H9 (cell line): Measurements from ENCODE around the gene EXOC3. TPM values are rescaled to one million over a fixed set of nuclear protein-coding genes. Genes with fewer than 3 reads are reported as not detected.

Source experiments
- DNase-seq: peaks from one replicate; pipeline ENCODE4 v3.0.0-alpha.2; 2017
- H2AFZ ChIP-seq: one replicate; pipeline ENCODE4 v1.6.1; 2013; ENCODE audit warnings: mild to moderate bottlenecking, low read length, control low read depth, moderate library complexity
- H2AK5ac ChIP-seq: 2 replicates; pipeline ENCODE4 v1.6.1; 2013; ENCODE audit warnings: low read length, control low read depth, mixed read lengths; ENCODE audit not compliant: insufficient read length
- H2BK120ac ChIP-seq: one replicate; pipeline ENCODE4 v1.6.1; 2013; ENCODE audit warnings: low read depth, mild to moderate bottlenecking, low read length, control low read depth, inconsistent platforms; ENCODE audit not compliant: poor library complexity, severe bottlenecking
- H2BK12ac ChIP-seq: 2 replicates; pipeline ENCODE4 v1.6.1; 2013; ENCODE audit warnings: low read length, control low read depth, mixed read lengths, low read depth; ENCODE audit not compliant: insufficient read length
- H2BK15ac ChIP-seq: 2 replicates; pipeline ENCODE4 v1.6.1; 2013; ENCODE audit warnings: low read depth, low read length, control low read depth
- H2BK20ac ChIP-seq: one replicate; pipeline ENCODE4 v1.6.1; 2013; ENCODE audit warnings: low read depth, mild to moderate bottlenecking, low read length, control low read depth, inconsistent platforms; ENCODE audit not compliant: poor library complexity, severe bottlenecking
- H2BK5ac ChIP-seq: 2 replicates; pipeline ENCODE4 v1.6.1; 2013; ENCODE audit warnings: low read length, control low read depth, mixed read lengths; ENCODE audit not compliant: insufficient read length
- H3K14ac ChIP-seq: 2 replicates; pipeline ENCODE4 v1.6.1; 2013; ENCODE audit warnings: low read length, control low read depth; ENCODE audit not compliant: insufficient read depth
- H3K18ac ChIP-seq: 2 replicates; pipeline ENCODE4 v1.6.1; 2013; ENCODE audit warnings: low read depth, mild to moderate bottlenecking, mixed read lengths, low read length, control low read depth; ENCODE audit not compliant: insufficient read length
- H3K23ac ChIP-seq: 2 replicates; pipeline ENCODE4 v1.6.1; 2013; ENCODE audit warnings: low read length, control low read depth, mixed read lengths, low read depth; ENCODE audit not compliant: insufficient read length
- H3K23me2 ChIP-seq: 2 replicates; pipeline ENCODE4 v1.6.1; 2013; ENCODE audit warnings: low read depth, mild to moderate bottlenecking, mixed read lengths, low read length, control low read depth; ENCODE audit not compliant: insufficient read length, poor library complexity, severe bottlenecking
- H3K27ac ChIP-seq: 2 replicates; pipeline ENCODE4 v1.5.1; 2013; ENCODE audit warnings: low read length, control low read depth, mixed read lengths, low read depth; ENCODE audit not compliant: insufficient read length
- H3K27me3 ChIP-seq: 2 replicates; pipeline ENCODE4 v1.6.1; 2013; ENCODE audit warnings: low read length, control low read depth, inconsistent platforms; ENCODE audit not compliant: insufficient read depth
- H3K4ac ChIP-seq: 2 replicates; pipeline ENCODE4 v1.6.1; 2013; ENCODE audit warnings: low read depth, mild to moderate bottlenecking, control low read depth, inconsistent platforms, low read length, moderate library complexity
- H3K4me1 ChIP-seq: 2 replicates; pipeline ENCODE4 v1.6.1; 2013; ENCODE audit warnings: low read length, control low read depth, inconsistent platforms; ENCODE audit not compliant: insufficient read depth
- H3K4me2 ChIP-seq: 2 replicates; pipeline ENCODE4 v1.6.1; 2013; ENCODE audit warnings: low read length, control low read depth, mixed read lengths; ENCODE audit not compliant: insufficient read length, insufficient read depth
- H3K56ac ChIP-seq: 2 replicates; pipeline ENCODE4 v1.6.1; 2013; ENCODE audit warnings: low read depth, mild to moderate bottlenecking, mixed read lengths, low read length, control low read depth; ENCODE audit not compliant: insufficient read length
- H3K79me1 ChIP-seq: 2 replicates; pipeline ENCODE4 v1.6.1; 2013; ENCODE audit warnings: low read depth, mild to moderate bottlenecking, moderate library complexity, low read length, control low read depth, inconsistent platforms; ENCODE audit not compliant: insufficient read depth, poor library complexity, severe bottlenecking
- H3K79me2 ChIP-seq: 2 replicates; pipeline ENCODE4 v1.6.1; 2013; ENCODE audit warnings: low read length, control low read depth, inconsistent platforms; ENCODE audit not compliant: insufficient read depth
- H3K9ac ChIP-seq: 2 replicates; pipeline ENCODE4 v1.6.1; 2013; ENCODE audit warnings: low read length, control low read depth, mixed read lengths; ENCODE audit not compliant: insufficient read length; ENCODE audit errors: extremely low read depth
- H3K9me3 ChIP-seq: one replicate; pipeline ENCODE4 v1.6.1; 2013; ENCODE audit warnings: low read depth, low read length, inconsistent platforms; ENCODE audit not compliant: control insufficient read depth
- H3T11ph ChIP-seq: one replicate; pipeline ENCODE4 v1.6.1; 2013; ENCODE audit warnings: mild to moderate bottlenecking, low read length, control low read depth, inconsistent platforms
- H4K20me1 ChIP-seq: one replicate; pipeline ENCODE4 v1.6.1; 2013; ENCODE audit not compliant: control insufficient read depth, insufficient read length, insufficient read depth
- H4K5ac ChIP-seq: 2 replicates; pipeline ENCODE4 v1.6.1; 2013; ENCODE audit warnings: low read depth, mild to moderate bottlenecking, mixed read lengths, low read length, control low read depth; ENCODE audit not compliant: insufficient read length
- H4K8ac ChIP-seq: replicated peaks from 2 replicates; pipeline ENCODE4 v1.6.1; 2013; ENCODE audit warnings: low read length, control low read depth, mixed read lengths, low read depth; ENCODE audit not compliant: insufficient read length
- H4K91ac ChIP-seq: 2 replicates; pipeline ENCODE4 v1.6.1; 2013; ENCODE audit warnings: low read depth, mild to moderate bottlenecking, moderate library complexity, mixed read lengths, low read length, control low read depth; ENCODE audit not compliant: insufficient read length
- H3K27ac Mint-ChIP-seq, 3 experiments: 2 replicates in 2 of 3; 3 replicates in 1 of 3; pipeline ENCODE4 v1.8.0; 2020 to 2021; ENCODE audit warnings: mixed read lengths in 3 of 3, mild to moderate bottlenecking in 1 of 3, moderate library complexity in 1 of 3
- H3K27me3 Mint-ChIP-seq: 2 replicates; pipeline ENCODE4 v1.8.0; 2021; ENCODE audit warnings: low read depth, mild to moderate bottlenecking, moderate library complexity, mixed read lengths
- H3K36me3 Mint-ChIP-seq, 3 experiments: 2 replicates in 2 of 3; 3 replicates in 1 of 3; pipeline ENCODE4 v1.8.0; 2020 to 2021; ENCODE audit warnings: low read depth in 3 of 3, mixed read lengths in 3 of 3; ENCODE audit not compliant: insufficient read depth in 1 of 3
- H3K4me1 Mint-ChIP-seq, 2 experiments: 2 replicates each; pipeline ENCODE4 v1.8.0; 2020; ENCODE audit warnings: mixed read lengths in 2 of 2
- H3K4me3 Mint-ChIP-seq, 2 experiments: 2 replicates in 1 of 2; 3 replicates in 1 of 2; pipeline ENCODE4 v1.8.0; 2020 to 2021; ENCODE audit warnings: mild to moderate bottlenecking in 2 of 2, mixed read lengths in 2 of 2, moderate library complexity in 1 of 2
- H3K9me3 Mint-ChIP-seq, 2 experiments: 2 replicates in 1 of 2; 3 replicates in 1 of 2; pipeline ENCODE4 v1.8.0; 2020; ENCODE audit warnings: mild to moderate bottlenecking in 2 of 2, mixed read lengths in 2 of 2, moderate library complexity in 1 of 2
- CTCF ChIP-seq: fragments of 200-600 bp; sonication (generic); conservative IDR thresholded peaks from 3 replicates; pipeline ENCODE4 v1.8.0; 2021; ENCODE audit warnings: antibody characterized with exemption, mild to moderate bottlenecking
- WGBS: extraction: QIAGEN DNeasy Blood & Tissue Kit; methylation state at CpG from one replicate; pipeline ENCODE4 v1.1.7; 2013; ENCODE audit warnings: missing lambda C conversion rate, low lambda C conversion rate, mixed read lengths; ENCODE audit not compliant: insufficient read length; ENCODE audit errors: extremely low coverage; 5-methylcytosine and 5-hydroxymethylcytosine counted together
- total RNA-seq: library from RNA; stranded (reverse); gene quantifications from 2 replicates; pipeline ENCODE4 v1.2.1, GENCODE V29; 2021

The EXOC3 gene
- total RNA-seq, 1 experiment from 2014 or later, result 36.7 TPM

DNA sequence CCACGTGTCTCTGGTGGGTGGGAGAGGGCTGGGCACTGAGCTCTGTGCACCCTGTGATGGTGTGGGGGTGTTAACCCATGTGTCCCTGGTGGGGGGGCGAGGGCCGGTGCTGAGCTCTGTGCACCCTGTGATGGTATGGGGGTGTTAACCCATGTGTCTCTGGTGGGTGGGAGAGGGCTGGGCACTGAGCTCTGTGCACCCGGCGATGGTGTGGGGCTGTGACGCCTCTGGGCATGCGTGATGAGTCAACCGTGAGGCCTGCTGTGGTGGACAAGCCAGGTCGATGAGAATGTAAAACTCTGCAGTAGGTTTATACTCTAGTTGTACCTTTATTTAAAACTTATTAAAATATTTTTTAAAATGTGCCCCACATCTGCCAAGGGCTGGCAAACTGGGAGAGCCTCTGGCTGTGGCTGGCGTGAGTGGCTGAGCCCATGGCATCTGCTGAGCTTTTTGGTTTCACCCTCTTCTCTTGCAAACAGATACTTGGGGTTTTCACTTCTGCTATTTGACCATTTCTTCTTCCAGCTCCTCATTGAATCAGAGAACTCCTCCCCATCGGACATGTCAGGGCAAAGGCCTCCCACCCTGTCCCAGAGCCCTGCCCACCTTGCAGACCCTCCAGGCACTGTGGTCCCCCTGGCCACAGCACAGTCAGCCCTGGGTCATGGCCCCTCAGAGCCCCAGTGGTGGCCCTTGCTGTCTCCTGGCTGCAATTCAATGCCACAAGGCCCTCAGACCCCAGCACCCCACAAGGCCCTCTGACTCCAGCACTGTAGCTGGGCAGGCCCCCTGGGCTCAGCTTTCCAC lies 18.5 kb upstream of the EXOC3 start:
- Histone ChIP-seq H3K23me2 (no peaks in the 10 kb centered on the region), H3K9ac (no peak overlapping the region), H4K20me1 (no peaks in the 10 kb centered on the region), H2AK5ac (no peak overlapping the region), H3K18ac (no peak overlapping the region), H4K91ac (no peak overlapping the region), H4K5ac (no peak overlapping the region), H2AFZ (no peak overlapping the region), H2BK5ac (no peak overlapping the region), H3K14ac (no peak overlapping the region), H3K79me2 (no peaks in the 10 kb centered on the region), H3K23ac (no peak overlapping the region), H3K27ac (no peak overlapping the region), H2BK120ac (no peak overlapping the region), H3K27me3 (no peaks in the 10 kb centered on the region), H3K4me1 (no peaks in the 10 kb centered on the region), H2BK15ac (no peak overlapping the region), H3K56ac (no peak overlapping the region), H2BK12ac (no peak overlapping the region), H3K4ac (no peak overlapping the region), H3K4me2 (no peak overlapping the region), H3K9me3 (no peaks in the 10 kb centered on the region), H4K8ac (no peak overlapping the region), H3T11ph (no peak overlapping the region), H3K79me1 (no peaks in the 10 kb centered on the region), H2BK20ac (no peak overlapping the region)
- no peak for TF ChIP-seq CTCF
- WGBS, result no CpG with 5 or more reads among the region's 11 CpGs
- Mint-ChIP-seq H3K4me1 (peaks cover 9 to 10% of the 10 kb centered on the region in 2 experiments), H3K27ac (no peak overlapping the region), H3K36me3 (peaks cover 0 to 4% (median 0%) of the 10 kb centered on the region in 3 experiments; a peak in 2 of 7 replicates), H3K27me3 (peaks cover 7% of the 10 kb centered on the region), H3K4me3 (no peak overlapping the region), H3K9me3 (peaks cover 6 to 8% of the 10 kb centered on the region in 2 experiments; a peak in 2 of 5 replicates)
- no peak for DNase-seq
